ENCODE results near the gene OR10S1.

The OR10S1 gene

DNA sequence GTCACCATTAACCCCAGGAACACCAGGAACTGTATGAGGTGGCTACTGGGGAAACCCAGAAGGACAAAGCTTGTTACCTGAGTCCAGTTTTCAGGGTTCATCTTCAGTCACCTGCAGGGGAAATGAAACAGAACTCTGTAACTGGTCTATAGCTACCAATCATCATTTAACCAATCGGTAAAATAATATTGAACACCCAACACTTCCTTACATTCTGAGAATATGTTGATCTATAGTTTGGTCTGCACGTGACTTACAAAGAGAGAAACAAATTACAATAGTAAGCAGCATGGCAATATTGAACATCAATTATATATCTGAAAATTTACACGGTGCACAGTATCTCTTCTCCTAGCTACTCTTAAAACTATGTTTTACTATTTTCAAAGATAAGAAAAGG is 33.8 kb downstream of the OR10S1 start, which contains the start of gene OR6T1:
OR6T1 (minus strand) TSS at position 101 of the 400 bp plus-strand sequence; CDS start at position 101, 0 bp downstream.
- H3K36me3 ChIP-seq (ENCODE audit: control insufficient read depth, insufficient read depth, low read length): no peaks in the 10 kb centered on the region
- H3K27ac ChIP-seq: no peak within 1 kb of the TSS
- TF ChIP-seq, protein P1, sequence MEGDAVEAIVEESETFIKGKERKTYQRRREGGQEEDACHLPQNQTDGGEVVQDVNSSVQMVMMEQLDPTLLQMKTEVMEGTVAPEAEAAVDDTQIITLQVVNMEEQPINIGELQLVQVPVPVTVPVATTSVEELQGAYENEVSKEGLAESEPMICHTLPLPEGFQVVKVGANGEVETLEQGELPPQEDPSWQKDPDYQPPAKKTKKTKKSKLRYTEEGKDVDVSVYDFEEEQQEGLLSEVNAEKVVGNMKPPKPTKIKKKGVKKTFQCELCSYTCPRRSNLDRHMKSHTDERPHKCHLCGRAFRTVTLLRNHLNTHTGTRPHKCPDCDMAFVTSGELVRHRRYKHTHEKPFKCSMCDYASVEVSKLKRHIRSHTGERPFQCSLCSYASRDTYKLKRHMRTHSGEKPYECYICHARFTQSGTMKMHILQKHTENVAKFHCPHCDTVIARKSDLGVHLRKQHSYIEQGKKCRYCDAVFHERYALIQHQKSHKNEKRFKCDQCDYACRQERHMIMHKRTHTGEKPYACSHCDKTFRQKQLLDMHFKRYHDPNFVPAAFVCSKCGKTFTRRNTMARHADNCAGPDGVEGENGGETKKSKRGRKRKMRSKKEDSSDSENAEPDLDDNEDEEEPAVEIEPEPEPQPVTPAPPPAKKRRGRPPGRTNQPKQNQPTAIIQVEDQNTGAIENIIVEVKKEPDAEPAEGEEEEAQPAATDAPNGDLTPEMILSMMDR (IDR thresholded peaks at IDR 0.05): no peak
- H3K27me3 ChIP-seq (ENCODE audit: control insufficient read depth, insufficient read depth, low read length): no peaks in the 10 kb centered on the region
- H2AFZ ChIP-seq: no peak within 1 kb of the TSS
- H3K4me3 ChIP-seq (ENCODE audit: low read depth, low read length): no peak within 1 kb of the TSS
- H3K79me2 ChIP-seq: no peaks in the 10 kb centered on the region
- H3K9ac ChIP-seq: no peak within 1 kb of the TSS
- no peaks in the 10 kb centered on the region for H3K4me1 ChIP-seq
- H3K9me3 ChIP-seq (ENCODE audit: control insufficient read depth, low read length): no peaks in the 10 kb centered on the region
- H3K4me2 ChIP-seq (ENCODE audit: low read length): no peak within 1 kb of the TSS

DNA sequence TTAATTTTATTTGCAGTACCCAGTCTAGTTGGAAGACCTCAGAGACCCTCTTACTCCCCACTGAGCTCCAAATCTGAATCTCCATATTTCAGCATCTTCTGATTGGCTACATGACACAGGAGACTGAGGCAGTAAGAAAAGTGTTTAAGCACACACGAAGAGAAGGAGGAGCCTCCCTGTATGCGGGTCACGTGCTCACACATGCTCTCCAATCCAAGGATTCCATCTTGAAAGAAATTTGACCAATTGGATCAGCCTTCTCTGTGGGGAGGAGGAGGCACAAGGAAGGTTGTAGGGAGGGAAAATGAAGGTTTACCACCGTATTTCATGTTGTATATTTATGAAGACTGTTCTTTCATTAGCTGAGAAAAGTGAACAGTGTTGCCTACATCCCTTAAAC is 35.2 kb downstream of the OR10S1 start:
- H3K9me3 ChIP-seq (ENCODE audit: control insufficient read depth, low read length): no peaks in the 10 kb centered on the region
- H3K4me3 ChIP-seq (ENCODE audit: low read depth, low read length): no peak overlapping the region
- no peaks in the 10 kb centered on the region for H3K4me1 ChIP-seq
- TF ChIP-seq, protein P1 (IDR thresholded peaks at IDR 0.05): no peak
- no peak overlapping the region for H3K9ac ChIP-seq
- H2AFZ ChIP-seq: no peak overlapping the region
- no peak overlapping the region for H3K27ac ChIP-seq
- H3K27me3 ChIP-seq (ENCODE audit: control insufficient read depth, insufficient read depth, low read length): no peaks in the 10 kb centered on the region
- no peaks in the 10 kb centered on the region for H3K36me3 ChIP-seq (ENCODE audit: control insufficient read depth, insufficient read depth, low read length)
- H3K79me2 ChIP-seq: no peaks in the 10 kb centered on the region
- no peak overlapping the region for H3K4me2 ChIP-seq (ENCODE audit: low read length)

DNA sequence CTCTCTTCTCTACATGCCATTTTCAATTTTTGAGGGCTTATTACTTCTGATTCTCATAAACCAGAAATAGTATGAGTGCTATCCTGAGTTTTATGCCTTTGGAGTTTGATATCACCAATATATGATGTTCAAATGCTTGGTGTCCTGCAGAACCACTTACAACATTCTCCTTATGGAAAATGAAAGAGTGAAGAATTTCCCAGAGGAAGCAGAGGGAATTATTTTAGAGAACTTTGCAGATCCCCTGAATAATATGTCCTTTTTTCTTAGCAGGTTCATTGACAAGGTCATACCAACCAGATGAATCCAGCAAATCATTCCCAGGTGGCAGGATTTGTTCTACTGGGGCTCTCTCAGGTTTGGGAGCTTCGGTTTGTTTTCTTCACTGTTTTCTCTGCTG is 38.3 kb downstream of the OR10S1 start, which contains the start of gene OR4D5:
OR4D5 (plus strand) TSS at position 301 of the 400 bp plus-strand sequence; CDS start at position 301, 0 bp downstream.
- Histone ChIP-seq H3K9me3 (ENCODE audit: control insufficient read depth, low read length) (no peaks in the 10 kb centered on the region), H3K27ac (no peak within 1 kb of the TSS), H3K27me3 (ENCODE audit: control insufficient read depth, insufficient read depth, low read length) (no peaks in the 10 kb centered on the region), H3K9ac (no peak within 1 kb of the TSS), H3K4me3 (ENCODE audit: low read depth, low read length) (no peak within 1 kb of the TSS), H3K4me2 (ENCODE audit: low read length) (no peak within 1 kb of the TSS), H3K4me1 (no peaks in the 10 kb centered on the region), H3K36me3 (ENCODE audit: control insufficient read depth, insufficient read depth, low read length) (no peaks in the 10 kb centered on the region), H2AFZ (no peak within 1 kb of the TSS), H3K79me2 (no peaks in the 10 kb centered on the region)
- TF ChIP-seq, protein P1 (IDR thresholded peaks at IDR 0.05): no peak

Data from parathyroid adenoma (tissue), 2 donors.